ENCODE data around the gene EPHB2.

Gene EPHB2

GRCh38 chr1:22799971-22800370, 89.3 kb downstream of the EPHB2 start:
- H3K4me3 ChIP-seq (ENCODE audit: low read depth, low read length): no peak overlapping the region
- no peaks in the 10 kb centered on the region for H3K9me3 ChIP-seq (ENCODE audit: control insufficient read depth, insufficient read depth, low read depth, low read length)
- H3K27ac ChIP-seq (ENCODE audit: extremely low read depth, low read depth, low read length): no peak overlapping the region
- ChIA-PET CTCF (interaction anchor here (0.6 kb wide), 1 partner anchor 1784 kb away, joined by 3 read pairs; no protein-coding TSS in a partner anchor), POLR2A (no interaction called here)
- H3K4me1 ChIP-seq (ENCODE audit: control insufficient read depth, insufficient read depth, low read length): no peaks in the 10 kb centered on the region
- TF ChIP-seq ZNF600 (tag by site-specific recombination; IDR thresholded peaks at IDR 0.05) (0 out of 2 replicates have a peak, but pooled peaks have one; percentile 26), ZNF664 (tag by site-specific recombination; IDR thresholded peaks at IDR 0.05) (no peak)
- no peaks in the 10 kb centered on the region for H3K36me3 ChIP-seq (ENCODE audit: control insufficient read depth in 2 of 2, insufficient read depth in 1 of 2, low read length in 2 of 2)

- Histone ChIP-seq H3K9me3 (ENCODE audit: control insufficient read depth, insufficient read depth, low read depth, low read length) (no peaks in the 10 kb centered on the region), H3K4me3 (ENCODE audit: low read depth, low read length) (no peak overlapping the region), H3K4me1 (ENCODE audit: control insufficient read depth, insufficient read depth, low read length) (no peaks in the 10 kb centered on the region), H3K27ac (ENCODE audit: extremely low read depth, low read depth, low read length) (no peak overlapping the region), H3K36me3 (ENCODE audit: control insufficient read depth in 2 of 2, insufficient read depth in 1 of 2, low read length in 2 of 2) (no peaks in the 10 kb centered on the region)
- POLR2A ChIA-PET: no interaction called here
- CTCF ChIA-PET: no interaction called here
- TF ChIP-seq ZNF146 (tag by site-specific recombination; IDR thresholded peaks at IDR 0.05): no peak
Observed at GRCh38 chr1:22800629-22801028, 90.0 kb downstream of the EPHB2 start.

- TF ChIP-seq SP3 (tag by site-specific recombination; IDR thresholded peaks at IDR 0.05) (no peak), ZNF114 (tag by site-specific recombination; IDR thresholded peaks at IDR 0.05) (no peak), ZBTB8A (tag by site-specific recombination; IDR thresholded peaks at IDR 0.05) (no peak), SALL2 (tag by site-specific recombination; IDR thresholded peaks at IDR 0.05; ENCODE audit: borderline replicate concordance) (no peak), ZNF366 (tag by site-specific recombination; conservative IDR thresholded peaks at IDR 0.05) (no peak), ZNF24 (tag by site-specific recombination; IDR thresholded peaks at IDR 0.05) (no peak), ZNF169 (tag by site-specific recombination; IDR thresholded peaks at IDR 0.05) (no peak)
- TF ChIP-seq, protein P1, sequence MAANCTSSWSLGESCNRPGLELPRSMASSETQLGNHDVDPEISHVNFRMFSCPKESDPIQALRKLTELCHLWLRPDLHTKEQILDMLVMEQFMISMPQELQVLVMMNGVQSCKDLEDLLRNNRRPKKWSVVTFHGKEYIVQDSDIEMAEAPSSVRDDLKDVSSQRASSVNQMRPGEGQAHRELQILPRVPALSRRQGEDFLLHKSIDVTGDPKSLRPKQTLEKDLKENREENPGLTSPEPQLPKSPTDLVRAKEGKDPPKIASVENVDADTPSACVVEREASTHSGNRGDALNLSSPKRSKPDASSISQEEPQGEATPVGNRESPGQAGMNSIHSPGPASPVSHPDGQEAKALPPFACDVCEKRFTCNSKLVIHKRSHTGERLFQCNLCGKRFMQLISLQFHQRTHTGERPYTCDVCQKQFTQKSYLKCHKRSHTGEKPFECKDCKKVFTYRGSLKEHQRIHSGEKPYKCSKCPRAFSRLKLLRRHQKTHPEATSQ (tag by site-specific recombination; IDR thresholded peaks at IDR 0.05): no peak
- TF ChIP-seq, protein P2, sequence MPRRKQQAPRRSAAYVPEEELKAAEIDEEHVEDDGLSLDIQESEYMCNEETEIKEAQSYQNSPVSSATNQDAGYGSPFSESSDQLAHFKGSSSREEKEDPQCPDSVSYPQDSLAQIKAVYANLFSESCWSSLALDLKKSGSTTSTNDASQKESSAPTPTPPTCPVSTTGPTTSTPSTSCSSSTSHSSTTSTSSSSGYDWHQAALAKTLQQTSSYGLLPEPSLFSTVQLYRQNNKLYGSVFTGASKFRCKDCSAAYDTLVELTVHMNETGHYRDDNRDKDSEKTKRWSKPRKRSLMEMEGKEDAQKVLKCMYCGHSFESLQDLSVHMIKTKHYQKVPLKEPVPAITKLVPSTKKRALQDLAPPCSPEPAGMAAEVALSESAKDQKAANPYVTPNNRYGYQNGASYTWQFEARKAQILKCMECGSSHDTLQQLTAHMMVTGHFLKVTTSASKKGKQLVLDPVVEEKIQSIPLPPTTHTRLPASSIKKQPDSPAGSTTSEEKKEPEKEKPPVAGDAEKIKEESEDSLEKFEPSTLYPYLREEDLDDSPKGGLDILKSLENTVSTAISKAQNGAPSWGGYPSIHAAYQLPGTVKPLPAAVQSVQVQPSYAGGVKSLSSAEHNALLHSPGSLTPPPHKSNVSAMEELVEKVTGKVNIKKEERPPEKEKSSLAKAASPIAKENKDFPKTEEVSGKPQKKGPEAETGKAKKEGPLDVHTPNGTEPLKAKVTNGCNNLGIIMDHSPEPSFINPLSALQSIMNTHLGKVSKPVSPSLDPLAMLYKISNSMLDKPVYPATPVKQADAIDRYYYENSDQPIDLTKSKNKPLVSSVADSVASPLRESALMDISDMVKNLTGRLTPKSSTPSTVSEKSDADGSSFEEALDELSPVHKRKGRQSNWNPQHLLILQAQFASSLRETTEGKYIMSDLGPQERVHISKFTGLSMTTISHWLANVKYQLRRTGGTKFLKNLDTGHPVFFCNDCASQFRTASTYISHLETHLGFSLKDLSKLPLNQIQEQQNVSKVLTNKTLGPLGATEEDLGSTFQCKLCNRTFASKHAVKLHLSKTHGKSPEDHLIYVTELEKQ (tag by site-specific recombination; IDR thresholded peaks at IDR 0.05; ENCODE audit: borderline replicate concordance): no peak
- TF ChIP-seq, protein P3, sequence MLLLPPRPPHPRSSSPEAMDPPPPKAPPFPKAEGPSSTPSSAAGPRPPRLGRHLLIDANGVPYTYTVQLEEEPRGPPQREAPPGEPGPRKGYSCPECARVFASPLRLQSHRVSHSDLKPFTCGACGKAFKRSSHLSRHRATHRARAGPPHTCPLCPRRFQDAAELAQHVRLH (tag by site-specific recombination; IDR thresholded peaks at IDR 0.05): no peak
- CTCF ChIA-PET: no interaction called here
- Histone ChIP-seq H3K36me3 (ENCODE audit: control insufficient read depth in 2 of 2, insufficient read depth in 1 of 2, low read length in 2 of 2) (no peaks in the 10 kb centered on the region), H3K4me1 (ENCODE audit: control insufficient read depth, insufficient read depth, low read length) (no peaks in the 10 kb centered on the region), H3K4me3 (ENCODE audit: low read depth, low read length) (no peak overlapping the region), H3K27ac (ENCODE audit: extremely low read depth, low read depth, low read length) (no peak overlapping the region), H3K9me3 (ENCODE audit: control insufficient read depth, insufficient read depth, low read depth, low read length) (no peaks in the 10 kb centered on the region)
- POLR2A ChIA-PET: no interaction called here
Observed at GRCh38 chr1:22801347-22801746, 90.7 kb downstream of the EPHB2 start.

GRCh38 chr1:22801761-22802160, 91.1 kb downstream of the EPHB2 start:
- ChIA-PET POLR2A (no interaction called here), CTCF (interaction anchor here (0.6 kb wide), 1 partner anchor 162 kb away, joined by 3 read pairs; no protein-coding TSS in a partner anchor)
- no peaks in the 10 kb centered on the region for H3K4me1 ChIP-seq (ENCODE audit: control insufficient read depth, insufficient read depth, low read length)
- H3K27ac ChIP-seq (ENCODE audit: extremely low read depth, low read depth, low read length): no peak overlapping the region
- no peaks in the 10 kb centered on the region for H3K36me3 ChIP-seq (ENCODE audit: control insufficient read depth in 2 of 2, insufficient read depth in 1 of 2, low read length in 2 of 2)
- H3K9me3 ChIP-seq (ENCODE audit: control insufficient read depth, insufficient read depth, low read depth, low read length): no peaks in the 10 kb centered on the region
- no peak overlapping the region for H3K4me3 ChIP-seq (ENCODE audit: low read depth, low read length)
- no peak for TF ChIP-seq ZNF324 (tag by site-specific recombination; IDR thresholded peaks at IDR 0.05)
- TF ChIP-seq ZNF433 (tag by site-specific recombination; IDR thresholded peaks at IDR 0.05; ENCODE audit: low read depth): no peak
- TF ChIP-seq, protein P4, sequence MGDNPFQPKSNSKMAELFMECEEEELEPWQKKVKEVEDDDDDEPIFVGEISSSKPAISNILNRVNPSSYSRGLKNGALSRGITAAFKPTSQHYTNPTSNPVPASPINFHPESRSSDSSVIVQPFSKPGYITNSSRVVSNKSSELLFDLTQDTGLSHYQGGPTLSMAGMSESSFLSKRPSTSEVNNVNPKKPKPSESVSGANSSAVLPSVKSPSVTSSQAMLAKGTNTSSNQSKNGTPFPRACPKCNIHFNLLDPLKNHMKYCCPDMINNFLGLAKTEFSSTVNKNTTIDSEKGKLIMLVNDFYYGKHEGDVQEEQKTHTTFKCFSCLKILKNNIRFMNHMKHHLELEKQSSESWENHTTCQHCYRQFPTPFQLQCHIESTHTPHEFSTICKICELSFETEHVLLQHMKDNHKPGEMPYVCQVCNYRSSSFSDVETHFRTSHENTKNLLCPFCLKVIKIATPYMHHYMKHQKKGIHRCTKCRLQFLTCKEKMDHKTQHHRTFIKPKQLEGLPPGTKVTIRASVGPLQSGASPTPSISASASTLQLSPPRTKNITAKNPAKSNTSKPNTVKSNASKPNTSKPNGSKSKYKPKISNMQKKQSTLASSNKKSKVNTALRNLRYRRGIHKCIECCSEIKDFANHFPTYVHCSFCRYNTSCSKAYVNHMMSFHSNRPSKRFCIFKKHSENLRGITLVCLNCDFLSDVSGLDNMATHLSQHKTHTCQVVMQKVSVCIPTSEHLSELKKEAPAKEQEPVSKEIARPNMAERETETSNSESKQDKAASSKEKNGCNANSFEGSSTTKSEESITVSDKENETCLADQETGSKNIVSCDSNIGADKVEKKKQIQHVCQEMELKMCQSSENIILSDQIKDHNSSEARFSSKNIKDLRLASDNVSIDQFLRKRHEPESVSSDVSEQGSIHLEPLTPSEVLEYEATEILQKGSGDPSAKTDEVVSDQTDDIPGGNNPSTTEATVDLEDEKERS (tag by site-specific recombination; IDR thresholded peaks at IDR 0.05): no peak
- no peak for TF ChIP-seq GLI2 (tag by site-specific recombination; IDR thresholded peaks at IDR 0.05; ENCODE audit: borderline replicate concordance, low read depth)
- no peak for TF ChIP-seq ZNF37A (tag by site-specific recombination; IDR thresholded peaks at IDR 0.05)
- TF ChIP-seq GLIS1 (tag by site-specific recombination; IDR thresholded peaks at IDR 0.05): no peak
- TF ChIP-seq ZNF174 (tag by site-specific recombination; IDR thresholded peaks at IDR 0.05): no peak
- no peak for TF ChIP-seq YY2 (tag by site-specific recombination; IDR thresholded peaks at IDR 0.05)
- no peak for TF ChIP-seq ZNF223 (tag by site-specific recombination; IDR thresholded peaks at IDR 0.05)

Measured in HEK293 (cell line).